Activated CD4-positive, alpha-beta T cell treated with anti-CD3 and anti-CD28 coated beads, Interleukin-2, amount 50 U/mL, for 4 hours (primary cell): ENCODE results near the gene SLC6A19.

Experiments used
- DNase-seq, 2 experiments: peaks; one replicate each; pipeline ENCODE4 v3.0.0-alpha.2; 2020

SLC6A19 gene

DNA sequence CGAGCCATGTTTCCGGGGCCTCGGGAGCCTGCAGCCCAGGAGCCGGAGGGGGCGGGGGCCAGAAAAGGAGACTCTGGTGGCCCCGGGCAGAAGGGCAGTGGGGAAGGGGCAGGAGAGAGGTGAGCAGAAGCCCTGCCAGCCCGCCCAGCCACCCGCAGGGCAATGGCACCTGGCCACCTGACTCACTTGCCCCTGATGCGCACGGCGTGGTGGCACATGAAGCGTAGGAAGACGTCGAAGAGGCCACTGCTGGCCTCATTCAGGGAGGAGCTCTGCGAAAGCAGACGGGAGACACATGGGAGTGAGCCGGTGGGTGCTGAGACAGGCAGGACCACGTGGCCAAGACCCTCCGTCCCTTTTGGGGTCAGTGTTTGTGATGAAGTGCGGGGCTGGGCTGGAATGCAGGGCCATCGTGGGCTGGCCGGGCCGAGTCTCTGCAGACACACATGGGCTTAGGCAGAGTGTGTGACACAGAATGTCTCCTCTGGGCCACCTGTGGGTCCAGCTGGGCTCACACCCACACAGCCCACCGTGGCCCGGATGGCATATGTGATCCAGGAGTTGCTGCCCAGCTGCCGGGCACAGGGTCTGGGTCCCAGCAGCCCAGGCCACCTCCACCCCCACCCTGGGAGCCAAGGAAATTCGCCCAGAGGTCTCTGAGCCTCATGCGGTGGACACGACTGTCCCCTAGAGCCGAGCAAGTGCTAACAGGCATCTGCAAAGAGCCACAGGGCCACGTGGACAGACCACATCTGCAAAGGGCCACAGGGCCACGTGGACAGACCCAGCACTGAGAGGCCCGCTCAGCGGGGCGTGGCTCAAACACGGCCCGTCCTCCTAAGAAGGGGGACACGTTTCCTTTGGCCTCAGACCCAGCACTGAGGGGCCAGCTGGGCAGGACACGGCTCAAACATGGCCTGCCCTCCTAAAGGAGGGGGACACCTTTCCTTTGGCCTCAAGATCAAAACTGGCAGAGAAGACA lies 69.8 kb downstream of the SLC6A19 start:
- DNase-seq: no peak

GRCh38 chr5:1272201-1272600 lies 70.8 kb downstream of the SLC6A19 start:
- DNase-seq: no peak

GRCh38 chr5:1273745-1274144 lies 72.3 kb downstream of the SLC6A19 start:
- DNase-seq: no peak

DNA sequence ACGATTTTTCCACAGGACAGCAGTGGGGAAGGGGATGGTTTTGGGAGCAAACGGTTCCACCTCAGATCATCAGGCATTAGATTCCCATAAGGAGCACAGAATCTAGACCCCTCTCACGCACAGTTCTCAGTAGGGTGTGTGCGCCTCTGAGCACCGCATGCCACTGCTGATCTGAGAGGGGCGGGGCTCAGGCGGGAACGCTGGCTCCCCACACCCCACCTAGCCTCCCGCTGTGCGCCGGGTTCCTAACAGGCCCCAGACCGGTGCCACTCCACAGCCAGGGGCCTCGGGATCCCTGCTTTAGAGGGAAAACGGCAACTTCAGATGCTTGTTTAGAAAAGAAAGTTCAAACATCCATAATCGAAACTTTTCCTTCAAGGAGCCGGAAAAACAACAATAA lies 73.1 kb downstream of the SLC6A19 start:
- DNase-seq: no peak
